OCI-LY1 (cell line): ENCODE measurements around the gene TRPM5.

ENCODE experiments used
- H2AFZ ChIP-seq: fragments of 200-600 bp; sonication (generic), shearing (Covaris generic); 2 replicates; pipeline ENCODE4 v1.6.0; 2014; ENCODE audit warnings: antibody characterized with exemption, mild to moderate bottlenecking, low read length
- H3F3A ChIP-seq: fragments of 200-600 bp; sonication (generic), shearing (Covaris generic); 2 replicates; pipeline ENCODE4 v1.6.0; 2014; ENCODE audit warnings: mild to moderate bottlenecking, antibody characterized with exemption, low read length, moderate library complexity; ENCODE audit not compliant: insufficient read depth
- H3K27ac ChIP-seq: fragments of 200-600 bp; sonication (generic); 2 replicates; pipeline ENCODE4 v1.5.1; 2014; ENCODE audit warnings: low read length, mixed run types, mild to moderate bottlenecking, low read depth; ENCODE audit not compliant: poor library complexity, severe bottlenecking
- H3K27me3 ChIP-seq: fragments of 200-600 bp; sonication (generic); 2 replicates; pipeline ENCODE4 v1.6.0; 2014; ENCODE audit warnings: antibody characterized with exemption, mild to moderate bottlenecking, low read length, moderate library complexity; ENCODE audit not compliant: insufficient read depth
- H3K36me3 ChIP-seq: fragments of 200-600 bp; sonication (generic); 2 replicates; pipeline ENCODE4 v1.6.1; 2014; ENCODE audit warnings: mild to moderate bottlenecking, antibody characterized with exemption, low read length, moderate library complexity, mixed read lengths; ENCODE audit not compliant: insufficient read depth
- H3K4me1 ChIP-seq: fragments of 200-600 bp; sonication (generic); 2 replicates; pipeline ENCODE4 v1.5.1; 2014; ENCODE audit warnings: mild to moderate bottlenecking, low read length, moderate library complexity; ENCODE audit not compliant: insufficient read depth, severe bottlenecking
- H3K4me2 ChIP-seq: fragments of 200-600 bp; sonication (generic), shearing (Covaris generic); 2 replicates; pipeline ENCODE4 v1.6.1; 2014; ENCODE audit warnings: low read length
- H3K4me3 ChIP-seq: fragments of 200-600 bp; sonication (generic); 2 replicates; pipeline ENCODE4 v1.5.1; 2014; ENCODE audit warnings: low read length, low read depth, mild to moderate bottlenecking, mixed read lengths; ENCODE audit not compliant: poor library complexity, severe bottlenecking
- H3K79me2 ChIP-seq: fragments of 200-600 bp; shearing (Covaris generic); 2 replicates; pipeline ENCODE4 v1.6.1; 2016; ENCODE audit warnings: mixed run types, low read length, mixed read lengths; ENCODE audit not compliant: insufficient read depth
- H3K9ac ChIP-seq: fragments of 200-600 bp; sonication (generic), shearing (Covaris generic); 2 replicates; pipeline ENCODE4 v1.6.1; 2014; ENCODE audit warnings: mild to moderate bottlenecking, low read length, mixed read lengths
- H3K9me2 ChIP-seq: fragments of 200-600 bp; sonication (generic), shearing (Covaris generic); 2 replicates; pipeline ENCODE4 v1.6.1; 2014; ENCODE audit warnings: low read depth, mild to moderate bottlenecking, low read length, mixed read lengths
- H3K9me3 ChIP-seq: fragments of 200-600 bp; shearing (Covaris generic); 2 replicates; pipeline ENCODE4 v1.6.1; 2014; ENCODE audit warnings: low read length, mixed read lengths
- H4K20me1 ChIP-seq: fragments of 200-600 bp; sonication (generic), shearing (Covaris generic); 2 replicates; pipeline ENCODE4 v1.6.0; 2016; ENCODE audit warnings: mild to moderate bottlenecking, low read length; ENCODE audit not compliant: insufficient read depth
- EZH2 ChIP-seq: fragments of 200-600 bp; sonication (generic), shearing (Covaris generic); IDR thresholded peaks from 2 replicates; pipeline ENCODE4 v1.8.0; 2017; ENCODE audit warnings: borderline replicate concordance, mixed run types, mild to moderate bottlenecking, antibody characterized with exemption, low read length, moderate library complexity, mixed read lengths
- TF ChIP-seq, protein P1 (sequence below): fragments of 200-600 bp; sonication (generic), shearing (Covaris generic); IDR thresholded peaks from 2 replicates; pipeline ENCODE4 v1.5.1; 2017; ENCODE audit warnings: mild to moderate bottlenecking, antibody characterized with exemption, low read length, moderate library complexity, mixed read lengths

The TRPM5 gene

DNA sequence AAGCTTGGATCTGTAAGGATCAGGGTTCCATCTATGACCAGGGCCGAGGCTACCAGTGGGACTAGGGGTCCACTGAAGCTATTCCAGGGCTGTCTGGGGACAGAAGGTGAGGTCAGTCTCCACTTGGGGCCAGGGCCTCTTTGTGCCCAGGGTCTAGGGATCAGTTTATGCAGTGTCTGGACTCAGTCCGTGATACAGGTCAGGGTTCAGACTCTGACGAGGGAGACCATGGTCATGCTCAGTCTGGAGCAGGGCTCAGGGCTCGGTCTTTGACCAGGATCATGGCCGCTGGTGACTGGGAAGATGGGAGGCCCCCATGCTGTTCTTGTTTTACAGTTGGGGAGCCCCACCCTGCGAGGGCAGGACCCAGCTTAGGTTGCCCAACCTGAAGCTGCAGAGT lies 32.0 kb downstream of the TRPM5 start:
- no peaks in the 10 kb centered on the region for H3K9me2 ChIP-seq
- H3K9me3 ChIP-seq: no peaks in the 10 kb centered on the region
- no peak overlapping the region for H3K4me3 ChIP-seq
- no peak overlapping the region for H3K9ac ChIP-seq
- H3K79me2 ChIP-seq: no peaks in the 10 kb centered on the region
- H3K27me3 ChIP-seq: peaks cover 4% of the 10 kb centered on the region; the same call in 1 of the 2 replicates
- H3K36me3 ChIP-seq: no peaks in the 10 kb centered on the region
- TF ChIP-seq, protein P1, sequence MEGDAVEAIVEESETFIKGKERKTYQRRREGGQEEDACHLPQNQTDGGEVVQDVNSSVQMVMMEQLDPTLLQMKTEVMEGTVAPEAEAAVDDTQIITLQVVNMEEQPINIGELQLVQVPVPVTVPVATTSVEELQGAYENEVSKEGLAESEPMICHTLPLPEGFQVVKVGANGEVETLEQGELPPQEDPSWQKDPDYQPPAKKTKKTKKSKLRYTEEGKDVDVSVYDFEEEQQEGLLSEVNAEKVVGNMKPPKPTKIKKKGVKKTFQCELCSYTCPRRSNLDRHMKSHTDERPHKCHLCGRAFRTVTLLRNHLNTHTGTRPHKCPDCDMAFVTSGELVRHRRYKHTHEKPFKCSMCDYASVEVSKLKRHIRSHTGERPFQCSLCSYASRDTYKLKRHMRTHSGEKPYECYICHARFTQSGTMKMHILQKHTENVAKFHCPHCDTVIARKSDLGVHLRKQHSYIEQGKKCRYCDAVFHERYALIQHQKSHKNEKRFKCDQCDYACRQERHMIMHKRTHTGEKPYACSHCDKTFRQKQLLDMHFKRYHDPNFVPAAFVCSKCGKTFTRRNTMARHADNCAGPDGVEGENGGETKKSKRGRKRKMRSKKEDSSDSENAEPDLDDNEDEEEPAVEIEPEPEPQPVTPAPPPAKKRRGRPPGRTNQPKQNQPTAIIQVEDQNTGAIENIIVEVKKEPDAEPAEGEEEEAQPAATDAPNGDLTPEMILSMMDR: no peak
- no peak for TF ChIP-seq EZH2
- no peak overlapping the region for H3K27ac ChIP-seq
- H3F3A ChIP-seq: no peaks in the 10 kb centered on the region
- H3K4me2 ChIP-seq: no peak overlapping the region
- H3K4me1 ChIP-seq: no peaks in the 10 kb centered on the region
- no peak overlapping the region for H2AFZ ChIP-seq
- H4K20me1 ChIP-seq: no peaks in the 10 kb centered on the region

DNA sequence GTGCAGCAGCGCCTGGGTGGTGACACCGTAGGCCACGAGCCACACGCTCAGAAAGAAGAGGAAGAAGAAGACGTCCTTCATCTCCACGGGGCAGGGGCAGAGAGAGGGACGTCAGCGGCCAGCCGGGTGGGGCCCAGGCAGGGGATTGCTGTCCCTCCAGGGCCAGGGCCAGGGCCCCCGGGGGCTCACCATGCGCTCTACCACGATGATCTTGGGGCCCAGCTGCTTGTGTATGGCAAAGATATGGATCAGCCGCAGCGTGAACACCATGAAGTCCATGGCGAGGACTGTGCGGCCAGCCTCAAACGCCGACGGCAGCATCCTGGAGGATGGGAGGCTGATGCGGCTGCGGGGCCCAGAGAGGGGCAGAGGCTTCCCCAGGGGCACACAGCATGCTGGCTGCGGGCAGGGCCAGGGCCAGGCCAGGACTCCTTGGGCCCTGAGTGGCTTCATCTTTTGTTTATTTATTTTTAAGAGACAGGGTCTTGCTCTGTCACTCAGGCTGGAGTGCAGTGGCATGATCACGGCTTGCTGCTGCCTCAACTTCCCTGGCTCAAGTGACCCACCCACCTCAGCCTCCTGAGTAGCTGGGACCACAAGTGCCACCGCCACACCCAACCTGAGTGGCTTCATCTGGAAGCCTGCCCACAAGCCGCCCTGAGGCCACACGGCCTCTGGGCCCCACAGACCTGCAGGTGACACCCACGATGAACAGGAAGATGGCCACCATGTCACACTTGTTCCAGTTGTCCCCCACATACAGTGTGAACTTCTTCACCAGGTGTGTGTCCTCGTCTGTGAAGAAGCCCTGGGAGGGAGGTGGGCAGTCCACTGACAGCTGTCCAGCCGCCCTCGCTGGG lies 32.6 kb downstream of the TRPM5 start:
- no peaks in the 10 kb centered on the region for H3F3A ChIP-seq
- H3K4me3 ChIP-seq: no peak overlapping the region
- H3K4me2 ChIP-seq: no peak overlapping the region
- no peaks in the 10 kb centered on the region for H3K36me3 ChIP-seq
- no peak overlapping the region for H3K9ac ChIP-seq
- H2AFZ ChIP-seq: no peak overlapping the region
- H3K79me2 ChIP-seq: no peaks in the 10 kb centered on the region
- peaks cover 4% of the 10 kb centered on the region; the same call in 1 of the 2 replicates for H3K27me3 ChIP-seq
- H3K9me2 ChIP-seq: no peaks in the 10 kb centered on the region
- no peaks in the 10 kb centered on the region for H4K20me1 ChIP-seq
- no peak overlapping the region for H3K27ac ChIP-seq
- TF ChIP-seq, protein P1: no peak
- TF ChIP-seq EZH2: no peak
- H3K4me1 ChIP-seq: no peaks in the 10 kb centered on the region
- no peaks in the 10 kb centered on the region for H3K9me3 ChIP-seq

DNA sequence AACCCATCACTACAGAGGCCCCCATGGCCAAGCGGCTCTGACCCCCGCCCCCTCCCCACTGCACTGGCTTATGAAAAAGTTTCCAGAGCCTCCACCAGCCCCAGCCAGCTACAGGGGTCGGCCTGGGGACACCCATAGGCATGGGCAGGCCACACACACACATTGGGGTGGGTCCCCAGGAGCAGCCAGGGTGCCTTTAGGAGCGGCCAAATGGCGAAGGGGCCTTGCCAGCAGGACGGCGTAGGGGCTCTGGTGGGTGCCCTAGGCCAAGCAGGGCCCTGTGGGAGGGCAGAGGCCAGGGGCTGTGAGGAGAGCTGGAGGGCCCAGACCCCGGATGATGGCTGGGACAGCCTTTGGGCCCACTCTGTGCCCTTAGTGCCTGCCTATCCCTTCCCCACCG lies 33.7 kb downstream of the TRPM5 start:
- no peak for TF ChIP-seq EZH2
- TF ChIP-seq, protein P1: no peak
- Histone ChIP-seq H3K27ac (no peak overlapping the region), H4K20me1 (no peaks in the 10 kb centered on the region), H3K36me3 (no peaks in the 10 kb centered on the region), H3F3A (no peaks in the 10 kb centered on the region), H3K4me1 (no peaks in the 10 kb centered on the region), H3K9me3 (no peaks in the 10 kb centered on the region), H3K9me2 (no peaks in the 10 kb centered on the region), H3K79me2 (no peaks in the 10 kb centered on the region), H3K9ac (no peak overlapping the region), H3K4me2 (no peak overlapping the region), H3K27me3 (peaks cover 4% of the 10 kb centered on the region; the same call in 1 of the 2 replicates), H2AFZ (no peak overlapping the region), H3K4me3 (no peak overlapping the region)
